Lower leg skin (tissue), 4 donors: ENCODE data around the gene TNNT1. TPM values are rescaled to one million over a fixed set of nuclear protein-coding genes. Genes with fewer than 3 reads are reported as not detected.
"Not testable (repeated sequence)": the region's sequence is repeated elsewhere in the genome, so short reads cannot be mapped to it uniquely, and the experiment has no call there.

Source experiments
- DNase-seq, 2 donors: peaks; one replicate each; pipeline ENCODE4 v3.0.0-alpha.2; 2019; ENCODE audit warnings: low spot score in 2 of 2
- H3K4me3 ChIP-seq: fragments of 200-600 bp; sonication (generic); 2 replicates; pipeline ENCODE4 v1.5.1; 2017; ENCODE audit warnings: mild to moderate bottlenecking, low read depth; ENCODE audit not compliant: poor library complexity, severe bottlenecking
- POLR2A ChIP-seq, 2 donors: fragments of 450-650 bp; IDR thresholded peaks; one replicate each; pipeline ENCODE4 v1.6.1; 2016 to 2017; ENCODE audit warnings: antibody characterized with exemption in 2 of 2, mild to moderate bottlenecking in 1 of 2, moderate library complexity in 1 of 2
- WGBS, 2 donors: methylation state at CpG; one replicate each; pipeline ENCODE4 v1.1.5; 2018; 5-methylcytosine and 5-hydroxymethylcytosine counted together
- intact Hi-C: fragments of 100-400 bp; cut with DNase I; formaldehyde crosslinking; loops from one replicate; pipeline ENCODE4 v1.15.0; 2023; ENCODE audit warnings: low total_unique reads
- total RNA-seq, 4 donors: library from RNA; depleted of rRNA; stranded (reverse); fragments of >200 nt; gene quantifications; one replicate each; pipeline ENCODE4 v1.1.0, GENCODE V29; 2016
- TF ChIP-seq, protein P1 (sequence below), 3 donors: fragments of 450-650 bp; IDR thresholded peaks; one replicate each; pipeline ENCODE4 v1.5.1; 2016; ENCODE audit warnings: antibody characterized with exemption in 3 of 3, mild to moderate bottlenecking in 3 of 3, moderate library complexity in 2 of 3

TNNT1 gene
- total RNA-seq, 4 donors from 2014 or later = 24.0 to 56.1 (median 42.6) TPM

DNA sequence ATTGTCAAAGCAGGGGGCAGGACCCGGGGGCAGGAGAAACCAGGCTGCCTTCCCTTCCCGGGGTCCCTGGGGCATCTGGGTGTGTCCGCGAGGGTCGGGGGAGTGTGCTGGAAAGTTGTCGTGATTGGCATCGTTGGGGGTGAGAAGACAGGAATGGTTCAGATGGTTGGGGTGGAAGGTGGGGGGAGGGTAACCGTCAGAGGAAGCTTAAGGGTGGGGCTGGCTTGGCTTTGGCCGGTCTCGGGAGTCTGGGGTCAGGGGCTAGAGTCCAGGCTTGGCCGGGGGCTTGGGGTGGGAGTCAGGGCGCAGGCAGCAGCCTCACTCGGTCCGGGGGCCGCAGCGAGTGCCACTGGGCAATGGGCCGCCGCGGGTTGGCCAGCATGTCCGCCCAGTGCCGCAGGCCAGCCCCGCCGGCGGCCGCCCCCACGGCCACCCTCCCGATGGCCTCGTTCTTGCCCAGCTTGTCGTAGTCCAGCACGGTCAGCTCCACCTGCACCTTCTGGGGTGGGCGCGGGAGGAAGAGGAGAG is 24.2 kb upstream of the TNNT1 start:
- DNase-seq = no peak
- no peak for TF ChIP-seq POLR2A (IDR thresholded peaks at IDR 0.05)
- TF ChIP-seq, protein P1, sequence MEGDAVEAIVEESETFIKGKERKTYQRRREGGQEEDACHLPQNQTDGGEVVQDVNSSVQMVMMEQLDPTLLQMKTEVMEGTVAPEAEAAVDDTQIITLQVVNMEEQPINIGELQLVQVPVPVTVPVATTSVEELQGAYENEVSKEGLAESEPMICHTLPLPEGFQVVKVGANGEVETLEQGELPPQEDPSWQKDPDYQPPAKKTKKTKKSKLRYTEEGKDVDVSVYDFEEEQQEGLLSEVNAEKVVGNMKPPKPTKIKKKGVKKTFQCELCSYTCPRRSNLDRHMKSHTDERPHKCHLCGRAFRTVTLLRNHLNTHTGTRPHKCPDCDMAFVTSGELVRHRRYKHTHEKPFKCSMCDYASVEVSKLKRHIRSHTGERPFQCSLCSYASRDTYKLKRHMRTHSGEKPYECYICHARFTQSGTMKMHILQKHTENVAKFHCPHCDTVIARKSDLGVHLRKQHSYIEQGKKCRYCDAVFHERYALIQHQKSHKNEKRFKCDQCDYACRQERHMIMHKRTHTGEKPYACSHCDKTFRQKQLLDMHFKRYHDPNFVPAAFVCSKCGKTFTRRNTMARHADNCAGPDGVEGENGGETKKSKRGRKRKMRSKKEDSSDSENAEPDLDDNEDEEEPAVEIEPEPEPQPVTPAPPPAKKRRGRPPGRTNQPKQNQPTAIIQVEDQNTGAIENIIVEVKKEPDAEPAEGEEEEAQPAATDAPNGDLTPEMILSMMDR (IDR thresholded peaks at IDR 0.05) = no peak
- H3K4me3 ChIP-seq = peak overlapping the region; percentile 24
- WGBS, 2 donors = 2 to 3% methylated on average over 24 to 32 of the region's 32 CpGs
- intact Hi-C loops = no loop called here

DNA sequence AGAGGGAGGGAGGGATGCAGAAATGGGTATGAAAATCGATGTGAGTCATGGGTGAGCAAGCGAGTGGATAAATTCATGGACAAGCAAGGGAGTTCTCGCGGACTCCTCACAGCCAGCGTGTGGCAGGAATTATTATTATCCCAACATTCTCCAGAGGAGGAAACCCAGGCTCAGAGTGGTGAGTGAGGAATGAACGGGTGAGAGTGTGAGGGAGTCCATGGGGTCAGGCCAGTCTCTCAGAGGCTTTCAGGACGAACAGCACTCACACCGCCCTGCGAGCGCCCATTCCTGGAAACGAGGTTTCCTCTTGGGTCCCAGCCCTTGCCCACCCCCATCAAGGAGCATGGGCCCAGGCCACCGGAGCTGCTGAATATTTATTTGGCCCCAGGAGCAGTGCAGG is 23.7 kb upstream of the TNNT1 start:
- 6 to 7% methylated on average over 12 of the region's 12 CpGs for WGBS, 2 donors
- intact Hi-C loops = no loop called here
- no peak overlapping the region for H3K4me3 ChIP-seq
- no peak for DNase-seq
- no peak for TF ChIP-seq POLR2A (IDR thresholded peaks at IDR 0.05)
- TF ChIP-seq, protein P1 (IDR thresholded peaks at IDR 0.05) = no peak

DNA sequence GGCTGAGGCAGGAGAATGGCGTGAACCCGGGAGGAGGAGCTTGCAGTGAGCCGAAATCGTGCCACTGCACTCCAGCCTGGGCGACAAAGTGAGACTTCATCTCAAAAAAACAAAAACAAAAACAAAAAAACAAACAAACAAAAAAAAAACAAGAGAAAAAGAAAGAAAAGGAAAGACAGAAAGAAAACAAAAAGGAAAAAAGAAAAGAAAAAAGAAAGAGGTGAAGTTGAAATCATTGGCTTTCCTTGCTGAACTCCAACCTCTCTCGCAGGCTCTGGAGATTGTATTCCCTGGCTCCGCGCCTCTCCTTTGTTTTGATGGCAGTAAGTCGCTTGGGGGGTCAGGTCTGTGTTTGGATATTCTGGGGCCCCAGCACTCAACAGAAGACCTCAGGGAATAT is 23.3 kb upstream of the TNNT1 start:
- DNase-seq, H3K4me3 ChIP-seq, intact Hi-C loops: not testable (repeated sequence)
- 64 to 68% methylated on average over 9 of the region's 9 CpGs for WGBS, 2 donors

DNA sequence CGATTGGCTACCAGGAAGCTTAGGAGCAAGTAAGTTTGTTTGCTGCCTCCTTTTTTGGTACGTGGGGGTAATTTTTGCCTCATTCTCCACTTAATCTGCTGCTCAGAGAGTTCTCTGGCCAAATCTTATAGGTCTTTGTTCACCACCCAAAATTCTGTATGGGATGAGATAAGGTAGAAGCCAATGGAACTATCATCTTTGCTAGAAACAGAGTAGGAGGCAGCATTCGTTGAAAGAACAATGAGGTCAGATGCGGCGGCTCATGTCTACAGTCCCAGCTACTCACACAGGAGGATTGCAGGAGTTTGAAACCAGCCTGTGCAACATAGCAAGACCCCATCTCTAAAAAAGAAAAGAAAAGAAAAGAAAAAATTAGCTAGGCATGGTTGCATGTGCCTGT is 22.4 kb upstream of the TNNT1 start:
- 80 to 89% methylated on average over 5 of the region's 5 CpGs for WGBS, 2 donors
- intact Hi-C loops = no loop called here

GRCh38 chr19:55169136-55169535 is 20.1 kb upstream of the TNNT1 start:
- H3K4me3 ChIP-seq = no peak overlapping the region
- TF ChIP-seq POLR2A (IDR thresholded peaks at IDR 0.05) = no peak
- TF ChIP-seq, protein P1 (IDR thresholded peaks at IDR 0.05) = no peak
- no peak for DNase-seq
- intact Hi-C loops = no loop called here
- 50 to 54% methylated on average over 4 of the region's 4 CpGs for WGBS, 2 donors

More for the DNA sequence above, 22.4 kb upstream of the TNNT1 start:
- H3K4me3 ChIP-seq = no peak overlapping the region
- no peak for DNase-seq
- TF ChIP-seq POLR2A (IDR thresholded peaks at IDR 0.05) = no peak
- TF ChIP-seq, protein P1 (IDR thresholded peaks at IDR 0.05) = no peak

GRCh38 chr19:55166530-55167268 is 17.7 kb upstream of the TNNT1 start, which contains the start of gene DNAAF3:
TSS of gene DNAAF3 (minus strand) at chr19:55166613. CDS start at chr19:55166413, 200 bp downstream.
- WGBS, 2 donors = 2% methylated on average over 33 of the region's 33 CpGs
- intact Hi-C loops = no loop called here
- H3K4me3 ChIP-seq = no peak within 1 kb of the TSS
- TF ChIP-seq, protein P1 (IDR thresholded peaks at IDR 0.05) = no peak
- no peak for TF ChIP-seq POLR2A (IDR thresholded peaks at IDR 0.05)
- peak; percentile 89 to 96 for DNase-seq
